ENCODE data around the gene NCKAP5L. TPM values are rescaled to one million over a fixed set of nuclear protein-coding genes. Genes with fewer than 3 reads are reported as not detected.

NCKAP5L gene
- polyA plus RNA-seq, 6 donors from 2014 or later = 0.70 to 4.0 (median 1.2) TPM; not detected in 1

GRCh38 chr12:49809906-49810389 lies 18.3 kb downstream of the NCKAP5L start:
- Mint-ChIP-seq H3K27ac (peak overlapping the region in 1 of 6 donors; percentile 66), H3K9me3 (no peaks in the 10 kb centered on the region), H3K36me3 (peaks cover 0 to 15% of the 10 kb centered on the region in 2 donors), H3K27me3 (no peaks in the 10 kb centered on the region), H3K4me3 (no peak overlapping the region), H3K4me1 (peaks cover 13 to 21% (median 15%) of the 10 kb centered on the region in 3 donors)
- DNase-seq = no peak
- no peak for ATAC-seq (ENCODE audit: low read depth in 2 of 2)

- Mint-ChIP-seq H3K36me3 (peaks cover 0 to 11% of the 10 kb centered on the region in 2 donors), H3K4me1 (peaks cover 13 to 21% (median 15%) of the 10 kb centered on the region in 3 donors), H3K27me3 (no peaks in the 10 kb centered on the region), H3K27ac (peak overlapping the region in 1 of 6 donors; percentile 84), H3K4me3 (no peak overlapping the region), H3K9me3 (no peaks in the 10 kb centered on the region)
- DNase-seq = no peak
- ATAC-seq (ENCODE audit: low read depth in 2 of 2) = no peak
These were observed 18.8 kb downstream of the NCKAP5L start for GRCh38 chr12:49809381-49809905.

GRCh38 chr12:49808686-49809380 lies 19.4 kb downstream of the NCKAP5L start:
- H3K27me3 Mint-ChIP-seq = no peaks in the 10 kb centered on the region
- H3K4me3 Mint-ChIP-seq = no peak overlapping the region
- no peaks in the 10 kb centered on the region for H3K9me3 Mint-ChIP-seq
- no peak for DNase-seq
- H3K4me1 Mint-ChIP-seq = peaks cover 13 to 21% (median 15%) of the 10 kb centered on the region in 3 donors
- peaks cover 0 to 10% of the 10 kb centered on the region in 2 donors for H3K36me3 Mint-ChIP-seq
- H3K27ac Mint-ChIP-seq = peak overlapping the region in 1 of 6 donors; percentile 84
- ATAC-seq (ENCODE audit: low read depth in 2 of 2) = no peak

GRCh38 chr12:49807991-49808580 lies 20.1 kb downstream of the NCKAP5L start:
- Mint-ChIP-seq H3K36me3 (peaks cover 1 to 10% of the 10 kb centered on the region in 2 donors), H3K9me3 (no peaks in the 10 kb centered on the region), H3K4me1 (peaks cover 13 to 20% (median 15%) of the 10 kb centered on the region in 3 donors), H3K27ac (no peak overlapping the region), H3K4me3 (no peak overlapping the region), H3K27me3 (no peaks in the 10 kb centered on the region)
- DNase-seq (no peak), ATAC-seq (ENCODE audit: low read depth in 2 of 2) (no peak)

- H3K27me3 Mint-ChIP-seq = no peaks in the 10 kb centered on the region
- no peaks in the 10 kb centered on the region for H3K9me3 Mint-ChIP-seq
- H3K27ac Mint-ChIP-seq = no peak overlapping the region
- DNase-seq = no peak
- H3K4me3 Mint-ChIP-seq = no peak overlapping the region
- no peak for ATAC-seq (ENCODE audit: low read depth in 2 of 2)
- peaks cover 4 to 10% of the 10 kb centered on the region in 2 donors for H3K36me3 Mint-ChIP-seq
- H3K4me1 Mint-ChIP-seq = peaks cover 6 to 10% (median 9%) of the 10 kb centered on the region in 3 donors
These were observed 21.3 kb downstream of the NCKAP5L start for GRCh38 chr12:49806877-49807276.

- no peak overlapping the region for H3K4me3 Mint-ChIP-seq
These were observed 21.8 kb downstream of the NCKAP5L start for GRCh38 chr12:49806321-49806813.

GRCh38 chr12:49805409-49805808 lies 22.8 kb downstream of the NCKAP5L start:
- no peaks in the 10 kb centered on the region for H3K9me3 Mint-ChIP-seq
- H3K27me3 Mint-ChIP-seq = no peaks in the 10 kb centered on the region
- H3K4me3 Mint-ChIP-seq = no peak overlapping the region
- no peak for ATAC-seq (ENCODE audit: low read depth in 2 of 2)
- no peaks in the 10 kb centered on the region for H3K4me1 Mint-ChIP-seq
- DNase-seq = no peak
- peak overlapping the region in 1 of 6 donors; percentile 11 for H3K27ac Mint-ChIP-seq
- H3K36me3 Mint-ChIP-seq = peaks cover 4 to 10% of the 10 kb centered on the region in 2 donors

More at GRCh38 chr12:49806321-49806813, 21.8 kb downstream of the NCKAP5L start:
- H3K4me1 Mint-ChIP-seq = peaks cover 1 to 5% (median 4%) of the 10 kb centered on the region in 3 donors
- peaks cover 4 to 10% of the 10 kb centered on the region in 2 donors for H3K36me3 Mint-ChIP-seq
- DNase-seq (no peak), ATAC-seq (ENCODE audit: low read depth in 2 of 2) (no peak)
- H3K27ac Mint-ChIP-seq = peak overlapping the region in 1 of 6 donors; percentile 88
- H3K27me3 Mint-ChIP-seq = no peaks in the 10 kb centered on the region
- H3K9me3 Mint-ChIP-seq = no peaks in the 10 kb centered on the region

- no peaks in the 10 kb centered on the region for H3K27me3 Mint-ChIP-seq
- peak overlapping the region in 1 of 8 donors; percentile 36 for H3K4me3 Mint-ChIP-seq
- no peak overlapping the region for H3K27ac Mint-ChIP-seq
- ATAC-seq (ENCODE audit: low read depth in 2 of 2) (no peak), DNase-seq (no peak)
- peaks cover 4 to 16% of the 10 kb centered on the region in 2 donors for H3K36me3 Mint-ChIP-seq
- H3K4me1 Mint-ChIP-seq = no peaks in the 10 kb centered on the region
- H3K9me3 Mint-ChIP-seq = no peaks in the 10 kb centered on the region
These were observed 23.4 kb downstream of the NCKAP5L start for GRCh38 chr12:49804821-49805220.

- ATAC-seq (ENCODE audit: low read depth in 2 of 2) = no peak
- H3K27ac Mint-ChIP-seq = no peak overlapping the region
These were observed 24.3 kb downstream of the NCKAP5L start for GRCh38 chr12:49803693-49804450.

GRCh38 chr12:49801141-49802063 lies 26.8 kb downstream of the NCKAP5L start:
- Mint-ChIP-seq H3K4me3 (no peak overlapping the region), H3K4me1 (no peaks in the 10 kb centered on the region), H3K27me3 (no peaks in the 10 kb centered on the region), H3K27ac (no peak overlapping the region), H3K9me3 (no peaks in the 10 kb centered on the region), H3K36me3 (peaks cover 4 to 19% of the 10 kb centered on the region in 2 donors)
- ATAC-seq (ENCODE audit: low read depth in 2 of 2) (no peak), DNase-seq (no peak)

More at GRCh38 chr12:49803693-49804450, 24.3 kb downstream of the NCKAP5L start:
- H3K4me1 Mint-ChIP-seq = no peaks in the 10 kb centered on the region
- DNase-seq = no peak
- peaks cover 4 to 19% of the 10 kb centered on the region in 2 donors for H3K36me3 Mint-ChIP-seq
- H3K4me3 Mint-ChIP-seq = no peak overlapping the region
- H3K27me3 Mint-ChIP-seq = no peaks in the 10 kb centered on the region
- H3K9me3 Mint-ChIP-seq = no peaks in the 10 kb centered on the region

GRCh38 chr12:49800421-49801140 lies 27.6 kb downstream of the NCKAP5L start:
- no peaks in the 10 kb centered on the region for H3K9me3 Mint-ChIP-seq
- no peak overlapping the region for H3K27ac Mint-ChIP-seq
- ATAC-seq (ENCODE audit: low read depth in 2 of 2) (no peak), DNase-seq (no peak)
- H3K27me3 Mint-ChIP-seq = no peaks in the 10 kb centered on the region
- no peaks in the 10 kb centered on the region for H3K4me1 Mint-ChIP-seq
- no peak overlapping the region for H3K4me3 Mint-ChIP-seq
- H3K36me3 Mint-ChIP-seq = peaks cover 4 to 16% of the 10 kb centered on the region in 2 donors

- H3K9me3 Mint-ChIP-seq = no peaks in the 10 kb centered on the region
- peaks cover 4 to 9% of the 10 kb centered on the region in 2 donors for H3K36me3 Mint-ChIP-seq
- H3K27me3 Mint-ChIP-seq = no peaks in the 10 kb centered on the region
- H3K27ac Mint-ChIP-seq = peak overlapping the region in 2 of 6 donors; percentile 3 to 46
- H3K4me1 Mint-ChIP-seq = no peaks in the 10 kb centered on the region
- ATAC-seq (ENCODE audit: low read depth in 2 of 2) (no peak), DNase-seq (no peak)
- H3K4me3 Mint-ChIP-seq = no peak overlapping the region
These were observed 29.3 kb downstream of the NCKAP5L start for GRCh38 chr12:49798934-49799333.
